T-helper 1 cell treated with Interleukin-12 subunit alpha and Interleukin-12 subunit beta and Interleukin-4 antibody, amounts not matched to agents 30 ng/mL and 1 ng/mL, for 36 hours (primary cell): ENCODE results near the gene TXNDC12. TPM values are rescaled to one million over a fixed set of nuclear protein-coding genes. Genes with fewer than 3 reads are reported as not detected.

Experiments used
- intact Hi-C: fragments of 100-400 bp; cut with micrococcal nuclease; formaldehyde crosslinking; loops from one replicate; pipeline ENCODE4 v1.15.1; 2024
- total RNA-seq: library from RNA; stranded (reverse); gene quantifications from 2 replicates; pipeline ENCODE4 v1.2.3, GENCODE V29; 2022

The TXNDC12 gene
- total RNA-seq, 1 donor from 2014 or later, result 53.1 TPM

- intact Hi-C loops, result loop anchor here (10.0 kb wide), 1 partner anchor 179 kb away; no protein-coding TSS in a partner anchor
Measured at GRCh38 chr1:52003877-52004276, 51.1 kb downstream of the TXNDC12 start.

- intact Hi-C loops, result loop anchor here (1.0 to 10.0 kb wide), 2 partner anchors 105 to 177 kb away; no protein-coding TSS in a partner anchor
Measured at GRCh38 chr1:52002038-52002917, 52.7 kb downstream of the TXNDC12 start.

GRCh38 chr1:51998701-51999100 lies 56.3 kb downstream of the TXNDC12 start:
- intact Hi-C loops, result no loop called here

- intact Hi-C loops, result no loop called here
Measured at GRCh38 chr1:51997974-51998382, 57.0 kb downstream of the TXNDC12 start.

- intact Hi-C loops, result no loop called here
Measured at GRCh38 chr1:51990478-51990965, 64.5 kb downstream of the TXNDC12 start, which contains the start of gene RAB3B. Gene RAB3B (minus strand): TSS chr1:51990700. CDS start chr1:51977117, 13,583 bp downstream.

GRCh38 chr1:51989582-51990477 lies 65.2 kb downstream of the TXNDC12 start:
- intact Hi-C loops, result no loop called here

GRCh38 chr1:51988254-51988653 lies 66.7 kb downstream of the TXNDC12 start:
- intact Hi-C loops, result no loop called here

- intact Hi-C loops, result no loop called here
Measured at GRCh38 chr1:51986718-51987117, 68.3 kb downstream of the TXNDC12 start.

GRCh38 chr1:51982161-51982560 lies 72.8 kb downstream of the TXNDC12 start:
- intact Hi-C loops, result no loop called here

- intact Hi-C loops, result no loop called here
Measured at GRCh38 chr1:51981555-51981954, 73.4 kb downstream of the TXNDC12 start.

GRCh38 chr1:51978099-51978498 lies 76.9 kb downstream of the TXNDC12 start:
- intact Hi-C loops, result no loop called here

GRCh38 chr1:51976846-51977602 lies 78.0 kb downstream of the TXNDC12 start:
- intact Hi-C loops, result no loop called here

GRCh38 chr1:51973587-51974474 lies 81.2 kb downstream of the TXNDC12 start:
- intact Hi-C loops, result no loop called here

Other genes starting within 250 kb of the TXNDC12 start
- 200 TPM in 2 replicates for gene NRDC, start 176.5 kb downstream of the TXNDC12 start, total RNA-seq
- 0.02 TPM in 1 of 2 replicates, not detected in the other for gene RAB3B, start 64.5 kb downstream of the TXNDC12 start, total RNA-seq
- 14.6 and 16.5 TPM in 2 replicates for gene KTI12, start 21.4 kb downstream of the TXNDC12 start, total RNA-seq
- gene BTF3L4, start 1.1 kb upstream of the TXNDC12 start, total RNA-seq, result 33.0 and 34.5 TPM in 2 replicates
- gene ZFYVE9, start 86.9 kb upstream of the TXNDC12 start, total RNA-seq, result 1.2 and 1.4 TPM in 2 replicates